GM12873 (cell line): ENCODE results near the gene HEXIM2.
A peak's percentile ranks its signal among the peaks of the same experiment; 100 is the strongest.

Experiments used
- CTCF ChIP-seq: IDR thresholded peaks from 2 replicates; pipeline ENCODE4 v1.5.1; 2012; ENCODE audit warnings: low read depth, mild to moderate bottlenecking, moderate library complexity, low read length, control low read depth; ENCODE audit not compliant: insufficient read depth; ENCODE audit errors: missing control alignments

The HEXIM2 gene

GRCh38 chr17:45147581-45148182 lies 14.0 kb upstream of the HEXIM2 start:
- TF ChIP-seq CTCF: no peak

GRCh38 chr17:45148183-45149036 lies 13.3 kb upstream of the HEXIM2 start, which contains the start of gene HEXIM1:
Gene HEXIM1 (plus strand): TSS chr17:45148475. CDS start chr17:45149191, 716 bp downstream.
- TF ChIP-seq CTCF: no peak

- peak; percentile 84 for TF ChIP-seq CTCF
Measured at GRCh38 chr17:45149037-45149668, 12.5 kb upstream of the HEXIM2 start.

GRCh38 chr17:45149669-45150664 lies 11.7 kb upstream of the HEXIM2 start:
- no peak for TF ChIP-seq CTCF

GRCh38 chr17:45150911-45151809 lies 10.5 kb upstream of the HEXIM2 start:
- TF ChIP-seq CTCF: no peak

GRCh38 chr17:45155029-45155428 lies 6.6 kb upstream of the HEXIM2 start:
- TF ChIP-seq CTCF: no peak
